HG03103 (cell line): Measurements from ENCODE around the gene OIP5.
"Not testable (repeated sequence)": the region's sequence is repeated elsewhere in the genome, so short reads cannot be mapped to it uniquely, and the experiment has no call there.

Experiments
- ATAC-seq: cut with Tn5 transposase; IDR thresholded peaks from one replicate; pipeline ENCODE4 v1.9.1; 2021; ENCODE audit warnings: low read depth; ENCODE audit not compliant: unreplicated experiment

The OIP5 gene

DNA sequence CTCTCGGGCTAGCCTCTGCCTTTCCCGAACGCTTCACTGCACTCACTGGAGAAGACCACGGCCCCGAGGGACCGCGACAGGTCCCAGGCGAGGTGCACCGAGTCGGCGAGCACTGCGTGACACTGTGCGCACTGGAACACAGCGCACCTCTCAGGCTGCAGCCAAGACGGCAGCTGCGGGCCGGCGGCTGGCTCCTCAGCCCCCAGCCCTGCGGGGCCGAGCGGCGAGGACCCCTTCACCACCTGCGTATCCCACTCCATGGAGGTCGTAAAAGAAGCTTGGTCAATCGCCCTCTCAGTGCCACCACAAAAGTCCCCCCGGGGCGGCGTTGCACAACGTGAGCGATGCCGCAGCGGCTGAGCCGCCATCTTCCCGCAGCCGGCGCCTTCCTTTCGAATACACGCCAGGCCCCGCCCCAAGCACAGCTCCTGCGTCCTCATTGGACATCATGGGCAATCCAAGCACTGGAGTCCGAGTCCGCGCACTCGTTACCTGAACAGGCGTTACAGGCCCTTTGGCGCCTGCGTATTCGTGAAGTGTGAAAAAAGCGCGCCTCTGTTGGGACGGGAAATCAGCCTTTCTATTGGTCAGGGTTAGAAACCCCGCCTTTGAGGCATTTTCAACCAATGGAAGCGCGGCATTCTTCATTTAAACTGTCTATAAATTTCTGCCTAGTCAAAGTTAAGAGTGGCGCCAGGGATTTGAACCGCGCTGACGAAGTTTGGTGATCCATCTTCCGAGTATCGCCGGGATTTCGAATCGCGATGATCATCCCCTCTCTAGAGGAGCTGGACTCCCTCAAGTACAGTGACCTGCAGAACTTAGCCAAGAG is at the start of gene OIP5, which contains the start of gene NUSAP1:
Gene OIP5 (minus strand): TSS at position 398 of the 832 bp plus-strand sequence. CDS start 30 bp downstream, at position 368.
Gene NUSAP1 (plus strand): TSS at position 688 of the 832 bp plus-strand sequence. CDS start 77 bp downstream, at position 765.
- peak; percentile 78 for ATAC-seq

DNA sequence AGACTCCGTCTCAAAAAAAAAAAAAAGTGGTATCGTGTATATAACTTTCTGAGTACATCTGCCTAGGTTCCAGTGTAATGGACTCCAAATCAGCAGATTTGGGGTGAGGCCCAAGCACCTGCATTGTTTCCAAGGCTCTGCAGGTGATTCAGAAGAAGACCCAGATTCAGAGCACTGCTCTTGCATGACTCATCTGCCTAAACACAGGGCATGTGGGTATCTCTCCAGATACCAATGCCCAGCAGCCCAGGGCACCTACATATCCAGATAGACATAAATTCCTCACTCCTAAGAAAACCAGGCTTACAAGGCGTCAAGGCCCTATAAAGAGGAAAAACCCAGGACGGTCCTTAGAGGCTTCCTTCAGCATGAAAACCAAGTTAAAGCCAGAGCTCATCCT is 45.6 kb upstream of the OIP5 start:
- ATAC-seq = no peak

DNA sequence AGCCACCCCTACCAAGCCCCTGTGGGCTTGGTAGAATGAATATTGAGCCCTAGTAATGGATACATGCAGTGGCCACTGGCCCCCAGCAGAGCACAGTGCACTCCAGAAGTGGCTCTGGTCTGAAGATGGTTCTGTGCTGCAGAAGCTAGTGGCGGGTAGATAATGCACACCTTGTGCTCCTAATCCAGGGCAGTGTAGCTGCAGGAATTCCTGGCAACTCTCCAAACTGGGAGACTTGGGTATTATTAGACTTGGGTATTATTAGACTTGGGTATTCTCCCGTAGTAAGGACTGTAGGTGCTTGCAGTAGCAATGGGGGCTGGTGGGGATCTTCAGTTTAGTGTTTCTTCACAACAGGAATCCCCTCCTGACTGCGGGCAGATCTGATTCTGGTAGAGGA is 35.0 kb upstream of the OIP5 start:
- no peak for ATAC-seq

DNA sequence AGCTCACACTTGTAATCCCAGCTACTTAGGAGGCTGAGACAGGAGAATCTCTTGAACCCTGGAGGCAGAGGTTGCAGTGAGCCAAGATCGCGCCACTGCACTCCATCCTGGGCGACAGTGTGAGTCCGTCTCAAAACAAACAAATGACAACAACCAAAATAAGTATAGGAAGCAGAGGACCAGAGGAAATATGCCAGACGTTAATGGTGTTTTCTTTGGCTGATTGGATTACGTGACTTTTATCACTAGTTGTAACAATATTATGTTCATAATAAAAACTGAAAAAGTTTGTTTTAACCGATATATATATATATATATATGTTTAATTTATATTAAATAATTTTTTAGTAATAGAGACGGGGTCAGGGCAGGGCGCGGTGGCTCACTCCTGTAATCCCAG is 22.0 kb upstream of the OIP5 start:
- ATAC-seq = no peak

DNA sequence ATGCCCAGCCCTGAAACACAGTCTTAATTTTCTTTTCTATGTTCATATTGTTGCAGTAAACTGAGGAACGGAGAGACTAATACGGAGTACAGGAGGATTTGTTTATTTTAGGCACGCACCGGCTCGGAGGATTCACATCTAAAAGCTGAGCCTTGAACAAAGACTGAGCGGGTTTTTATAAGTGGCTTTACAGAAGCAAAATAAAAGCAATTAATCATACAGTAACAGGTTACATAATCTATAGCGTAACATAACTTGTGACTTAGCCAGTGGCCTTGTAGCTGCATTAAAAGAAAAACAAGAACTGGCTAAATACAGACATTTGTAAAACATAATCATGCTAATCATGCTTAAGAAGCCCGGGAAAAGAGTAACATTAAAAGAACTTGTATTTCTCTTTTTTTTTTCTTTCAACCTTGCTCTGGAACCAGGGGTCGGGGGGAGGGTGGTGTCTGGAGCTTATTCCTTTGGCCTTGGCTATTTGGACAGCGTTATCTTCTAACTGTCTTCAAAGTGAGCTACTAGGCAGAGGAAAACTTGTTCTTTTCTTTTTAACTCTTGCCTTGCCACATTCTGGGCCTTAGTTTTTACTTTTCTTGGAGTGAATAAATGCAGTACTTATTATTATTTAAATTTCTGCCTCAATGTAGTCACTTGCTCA is 17.8 kb upstream of the OIP5 start:
- ATAC-seq = no peak

DNA sequence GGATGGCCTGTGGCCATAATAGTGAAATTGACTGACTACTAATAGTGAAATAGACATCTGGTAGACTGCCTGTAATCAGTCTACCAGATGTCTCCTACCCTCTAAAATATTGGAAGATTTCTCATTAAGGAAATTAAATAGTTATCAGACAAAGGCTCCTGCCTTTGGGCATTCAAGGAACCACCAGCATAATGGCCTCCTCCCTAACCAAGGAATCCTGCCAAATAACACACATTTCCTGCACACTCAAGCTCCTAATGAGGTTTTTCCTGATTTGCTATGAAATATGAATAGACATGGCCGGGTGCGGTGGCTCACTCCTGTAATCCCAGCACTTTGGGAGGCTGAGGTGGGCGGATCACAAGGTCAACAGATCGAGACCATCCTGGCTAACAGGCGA is 14.8 kb upstream of the OIP5 start:
- no peak for ATAC-seq

DNA sequence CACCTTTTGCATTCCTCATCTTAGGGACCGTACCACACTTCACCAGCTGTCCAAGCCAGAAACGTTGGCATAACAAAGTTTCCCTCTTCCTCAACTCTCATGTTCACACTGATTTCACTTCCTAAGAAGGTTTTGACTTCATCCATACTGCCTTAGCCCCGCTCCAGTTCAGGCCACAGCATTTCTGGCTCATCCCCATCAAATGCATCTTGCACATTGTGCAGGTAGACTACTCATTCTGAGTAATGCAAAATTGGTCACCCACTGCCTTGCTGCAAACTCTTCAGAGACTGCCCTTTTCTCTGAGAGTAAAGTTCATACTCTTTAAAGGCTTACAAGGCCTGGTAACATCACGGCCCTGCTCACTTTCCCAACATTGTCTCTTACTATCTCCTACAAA is 9.1 kb upstream of the OIP5 start:
- no peak for ATAC-seq

DNA sequence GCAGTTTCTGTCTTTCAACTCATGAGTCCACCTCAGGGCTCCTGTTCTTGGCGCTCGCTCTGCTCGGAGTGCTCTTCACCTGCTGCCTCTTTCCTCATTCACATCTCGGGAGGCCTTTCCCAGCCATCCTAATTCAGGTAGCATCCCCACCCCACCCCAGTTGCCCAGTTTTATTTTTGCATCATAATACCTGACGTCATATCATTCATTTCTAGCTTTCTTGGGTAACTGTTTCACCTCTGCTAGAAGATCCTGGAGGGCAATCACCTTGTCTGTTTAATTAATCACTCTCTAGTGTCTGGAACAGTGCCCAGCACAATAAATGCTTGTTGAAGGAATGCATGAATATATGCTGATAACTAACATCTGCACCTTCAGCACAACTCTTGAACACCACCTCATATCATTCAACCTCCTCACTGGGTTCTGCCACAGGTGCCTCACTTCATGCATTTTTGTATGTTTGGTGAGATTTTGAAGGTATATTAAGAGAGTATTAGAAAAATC is 7.9 kb upstream of the OIP5 start:
- ATAC-seq = no peak

DNA sequence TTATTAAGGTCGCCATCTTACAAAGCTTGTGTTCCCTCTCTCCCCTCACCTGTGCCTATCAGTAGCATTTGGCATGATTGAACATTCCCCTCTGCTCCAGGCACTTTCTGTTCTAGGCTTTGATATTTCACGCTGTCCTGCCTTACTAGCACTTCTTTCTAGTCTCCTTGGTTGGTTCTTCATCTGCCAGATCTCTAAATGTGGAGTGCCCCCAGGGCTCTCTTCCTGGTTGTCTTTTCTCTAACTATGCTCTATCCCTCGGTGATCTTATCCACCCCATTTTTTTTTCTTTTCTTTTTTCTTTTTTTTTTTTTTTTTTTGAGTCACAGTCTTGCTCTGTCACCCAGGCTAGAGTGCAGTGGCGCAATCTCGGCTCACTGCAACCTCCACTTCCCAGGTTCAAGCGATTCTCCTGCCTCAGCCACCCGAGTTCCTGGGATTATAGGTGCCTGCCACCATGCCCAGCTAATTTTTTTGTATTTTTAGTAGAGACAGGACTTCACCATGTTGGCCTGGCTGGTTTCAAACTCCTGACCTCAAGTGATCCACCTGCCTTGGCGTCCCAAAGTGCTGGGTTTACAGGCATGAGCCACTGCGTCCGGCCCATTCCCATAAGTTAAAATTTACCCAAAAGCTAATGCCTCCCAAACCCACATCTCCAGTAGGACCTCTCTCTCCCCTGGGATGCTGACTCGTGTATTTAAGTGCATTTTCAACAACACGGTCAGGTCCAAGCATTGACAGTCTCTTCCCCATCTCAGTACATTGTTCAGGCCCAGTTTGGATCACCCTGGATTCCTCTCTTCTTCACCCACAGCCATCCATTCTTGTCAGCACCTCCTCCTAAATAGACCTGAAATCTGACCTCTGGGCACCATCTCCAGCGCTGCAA is 5.5 kb upstream of the OIP5 start:
- no peak for ATAC-seq

DNA sequence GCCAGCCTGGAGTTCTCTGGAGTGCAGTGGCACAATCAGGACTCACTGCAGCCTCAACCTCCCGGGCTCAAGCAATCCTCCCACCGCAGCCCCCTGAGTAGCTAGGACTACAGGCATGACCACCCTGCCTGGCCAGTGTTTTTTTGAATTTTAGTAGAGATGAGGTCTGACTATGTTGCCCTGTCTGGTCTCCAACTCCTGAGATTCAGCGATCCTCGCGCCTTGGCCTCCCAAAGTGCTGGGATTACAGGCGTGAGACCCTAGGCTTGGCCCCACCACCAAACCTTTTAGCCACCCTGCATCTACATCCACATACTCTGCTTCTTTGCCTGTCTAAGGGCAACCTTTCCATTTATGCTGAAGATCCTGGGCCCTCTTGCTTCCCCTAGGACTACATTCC is 4.7 kb upstream of the OIP5 start:
- ATAC-seq = no peak

DNA sequence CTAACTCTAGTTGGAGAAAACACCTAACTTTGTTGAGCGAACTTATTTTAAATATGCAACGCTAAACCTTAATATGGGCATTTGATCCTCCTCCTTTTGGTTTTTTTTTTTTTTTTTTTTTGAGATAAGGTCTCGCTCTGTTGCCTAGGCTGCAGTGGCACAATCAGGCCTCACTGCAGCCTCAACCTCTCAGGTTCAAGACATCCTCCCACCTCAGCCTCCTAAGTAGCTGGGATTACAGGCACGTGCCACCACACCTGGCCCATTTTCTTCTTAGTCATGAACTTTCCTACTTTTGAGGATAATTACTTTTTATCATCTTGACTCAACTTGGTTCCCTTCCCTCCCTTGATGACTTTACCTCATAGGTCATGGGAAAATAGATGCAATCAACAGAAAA is 4.2 kb upstream of the OIP5 start:
- ATAC-seq = no peak

DNA sequence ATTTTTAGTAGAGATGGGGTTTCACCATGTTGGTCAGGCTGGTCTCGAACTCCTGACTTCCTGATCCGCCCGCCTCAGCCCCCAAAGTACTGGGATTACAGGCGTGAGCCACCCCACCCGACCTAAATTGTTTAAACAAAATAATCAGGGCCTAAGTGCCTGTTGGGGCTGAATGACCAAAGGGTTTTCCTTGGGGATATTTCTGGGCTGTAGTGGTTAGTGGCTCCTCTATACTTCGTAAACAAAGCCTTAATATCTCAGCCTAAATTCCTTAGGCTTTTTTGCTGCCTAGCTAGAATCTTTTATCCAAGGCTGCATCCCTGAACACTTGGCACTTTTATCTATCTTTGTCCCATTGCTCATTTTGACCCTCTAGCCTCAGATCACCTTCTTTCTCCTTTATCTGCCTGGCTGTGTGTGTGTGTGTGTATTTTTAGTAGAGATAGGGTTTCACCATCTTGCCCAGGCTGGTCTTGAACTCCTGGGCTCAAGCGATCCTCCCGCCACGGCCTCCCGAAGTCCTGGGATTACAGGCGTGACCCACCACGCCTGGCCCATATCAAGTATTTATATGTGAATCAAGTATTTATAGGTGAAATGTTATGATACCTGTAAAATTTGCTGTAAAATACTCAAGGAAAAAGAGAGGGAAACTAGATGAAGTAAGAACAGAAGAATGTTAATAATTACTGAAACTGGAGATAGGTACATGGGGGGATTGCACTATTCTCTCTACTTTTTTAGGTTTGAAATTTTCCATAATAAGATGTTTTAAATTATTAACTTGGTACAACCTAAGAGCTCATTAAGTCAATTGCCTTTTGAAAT is 2.1 kb upstream of the OIP5 start:
- ATAC-seq = no peak

DNA sequence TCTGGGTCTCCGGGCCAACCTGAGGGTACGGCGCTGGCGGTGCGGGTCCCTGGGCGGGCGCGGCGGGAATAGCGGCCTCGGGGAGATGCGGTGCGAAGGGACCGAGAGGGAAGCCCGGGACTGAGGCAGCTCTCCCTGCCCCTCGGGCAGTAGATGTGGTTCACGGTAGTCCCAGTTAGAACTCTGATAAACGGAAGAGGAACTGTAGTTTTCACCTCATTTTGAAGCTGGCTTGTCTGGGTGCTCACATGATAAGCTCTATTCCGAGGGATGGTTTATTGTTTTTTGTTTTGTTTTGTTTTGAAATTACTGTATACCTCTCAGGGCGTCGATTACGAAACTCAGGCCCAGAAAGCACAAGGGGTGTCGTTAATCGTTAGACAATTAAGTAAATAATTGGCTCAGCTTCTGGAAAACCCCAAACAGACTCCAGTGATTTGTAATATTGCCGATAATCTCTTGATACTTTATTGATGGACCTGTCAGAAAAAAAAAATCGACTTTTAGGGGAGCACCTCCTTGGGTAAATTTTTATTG is 703 bp upstream of the OIP5 start:
- ATAC-seq = no peak

DNA sequence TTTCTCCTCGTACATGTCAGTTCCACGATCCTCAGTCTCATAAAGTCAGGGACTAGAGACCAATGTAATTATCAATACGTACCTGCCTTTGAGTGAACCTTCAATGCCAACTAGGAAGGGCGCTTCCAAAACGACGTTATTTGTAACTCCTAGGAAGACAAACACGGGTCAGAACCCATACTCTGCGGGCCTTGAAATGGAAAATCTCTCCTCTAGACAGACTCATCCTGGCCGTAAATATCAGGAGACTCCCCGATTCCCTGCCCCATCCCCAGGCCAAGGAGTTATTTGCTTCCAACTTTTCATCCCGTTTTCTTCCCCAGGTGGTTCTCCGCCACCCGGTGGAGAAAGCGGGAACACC is 578 bp downstream of the OIP5 start:
- ATAC-seq = no peak

DNA sequence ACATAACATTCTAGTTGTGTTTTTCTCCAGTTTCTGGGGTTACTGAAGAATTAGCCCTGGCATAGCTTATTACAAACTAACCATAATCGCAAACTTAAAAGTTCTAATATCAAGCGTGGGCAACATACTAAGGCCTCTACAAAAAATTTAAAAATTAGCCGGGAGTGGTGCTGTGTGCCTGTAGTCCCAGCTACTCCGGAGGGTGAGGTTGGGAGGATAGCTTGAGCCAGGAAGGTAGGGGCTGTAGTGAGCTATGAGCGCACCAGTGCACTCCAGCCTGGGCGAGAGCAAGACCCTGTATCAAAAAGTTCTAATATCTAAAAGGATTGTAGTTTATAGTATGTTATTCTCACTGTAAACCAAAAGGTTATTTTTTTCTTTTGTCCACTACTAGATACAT is 1.1 kb downstream of the OIP5 start:
- no peak for ATAC-seq

DNA sequence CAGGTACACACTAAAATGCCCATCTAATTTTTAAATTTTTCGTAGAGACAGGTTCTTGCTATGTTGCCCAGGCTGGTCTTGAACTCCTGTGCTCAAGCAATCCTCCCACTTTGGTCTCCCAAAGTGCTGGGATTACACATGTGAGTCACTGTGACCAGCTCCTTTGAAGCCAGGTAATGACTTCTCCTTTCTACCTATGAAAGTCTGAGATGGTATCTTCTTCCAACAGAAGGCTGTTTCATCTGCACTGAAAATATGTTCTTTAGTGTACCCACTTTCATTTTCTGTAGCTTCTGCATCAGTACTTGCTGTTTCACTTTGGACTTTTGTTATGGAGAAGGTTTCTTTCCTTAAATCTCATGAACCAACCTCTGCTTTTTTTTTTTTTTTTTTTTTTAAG is 8.8 kb downstream of the OIP5 start:
- ATAC-seq = no peak

DNA sequence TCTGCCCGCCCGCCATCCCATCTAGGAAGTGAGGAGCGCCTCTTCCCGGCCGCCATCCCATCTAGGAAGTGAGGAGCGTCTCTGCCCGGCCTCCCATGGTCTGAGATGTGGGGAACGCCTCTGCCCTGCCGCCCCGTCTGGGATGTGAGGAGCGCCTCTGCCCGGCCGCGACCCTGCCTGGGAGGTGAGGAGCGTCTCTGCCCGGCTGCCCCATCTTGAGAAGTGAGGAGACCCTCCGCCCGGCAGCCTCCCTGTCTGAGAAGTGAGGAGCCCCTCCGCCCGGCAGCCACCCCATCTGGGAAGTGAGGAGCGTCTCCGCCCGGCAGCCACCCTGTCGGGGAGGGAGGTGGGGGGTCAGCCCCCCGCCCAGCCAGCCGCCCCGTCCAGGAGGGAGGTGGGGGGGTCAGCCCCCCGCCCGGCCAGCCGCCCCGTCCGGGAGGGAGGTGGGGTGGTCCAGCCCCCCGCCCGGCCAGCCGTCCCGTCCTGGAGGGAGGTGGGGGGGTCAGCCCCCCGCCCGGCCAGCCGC is 11.5 kb downstream of the OIP5 start:
- ATAC-seq = not testable (repeated sequence)

DNA sequence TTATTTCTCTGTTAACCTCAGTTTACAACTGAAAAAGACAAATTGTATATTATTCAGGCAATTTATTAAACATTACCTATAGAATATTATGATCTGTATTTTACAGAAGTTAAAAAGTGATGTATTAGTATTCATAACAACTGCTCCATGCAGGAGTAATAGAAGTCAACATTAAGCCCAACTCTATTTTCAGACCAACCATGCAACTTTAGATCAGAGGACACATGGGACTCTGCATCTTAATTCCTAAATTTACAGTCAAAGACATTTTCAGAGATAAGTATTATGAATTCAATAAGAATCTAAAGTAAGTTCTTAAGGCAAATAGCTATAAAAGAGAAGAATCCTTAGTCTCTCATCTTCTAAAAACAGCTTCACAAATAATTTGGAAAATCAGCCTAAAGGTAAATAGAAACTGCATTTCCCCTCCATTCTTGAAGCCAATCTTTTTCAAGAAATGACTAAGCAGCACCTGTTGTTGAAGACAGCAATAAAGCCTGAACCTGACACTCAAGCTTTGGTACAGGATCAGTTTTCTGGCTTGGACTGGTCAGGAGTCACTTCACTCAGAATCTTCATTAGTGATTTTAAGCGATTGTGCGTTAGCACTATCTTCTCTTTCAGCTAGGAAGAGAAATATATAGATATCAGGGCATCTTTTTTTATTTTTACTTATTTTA is 23.0 kb downstream of the OIP5 start:
- no peak for ATAC-seq

DNA sequence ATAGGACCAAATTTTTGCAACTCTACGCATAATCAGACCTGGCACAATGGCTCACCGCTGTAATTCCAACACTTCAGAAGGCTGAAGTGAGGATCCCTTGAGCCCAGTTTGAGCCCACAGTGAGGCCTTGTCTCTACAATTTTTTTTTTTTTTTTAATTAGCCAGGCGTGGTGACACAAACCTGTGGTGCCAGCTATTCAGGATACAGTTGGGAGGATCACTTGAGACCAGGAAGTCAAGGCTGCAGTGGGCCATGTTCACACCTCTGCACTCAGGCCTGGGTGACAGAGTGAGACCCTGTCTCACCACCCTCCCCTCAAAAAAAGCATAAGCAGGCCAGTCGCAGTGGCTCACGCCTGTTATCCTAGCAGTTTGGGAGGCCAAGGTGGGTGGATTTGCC is 24.7 kb downstream of the OIP5 start:
- ATAC-seq = no peak
